GM12872 (cell line): ENCODE results near the gene SLC15A3.

Experiments used
- CTCF ChIP-seq: IDR thresholded peaks from 3 replicates; pipeline ENCODE4 v1.5.1; 2011; ENCODE audit warnings: low read depth, mild to moderate bottlenecking, low read length, moderate library complexity; ENCODE audit not compliant: insufficient read depth

SLC15A3 gene

GRCh38 chr11:60932605-60933356, 19.2 kb downstream of the SLC15A3 start:
- TF ChIP-seq CTCF, result no peak

DNA sequence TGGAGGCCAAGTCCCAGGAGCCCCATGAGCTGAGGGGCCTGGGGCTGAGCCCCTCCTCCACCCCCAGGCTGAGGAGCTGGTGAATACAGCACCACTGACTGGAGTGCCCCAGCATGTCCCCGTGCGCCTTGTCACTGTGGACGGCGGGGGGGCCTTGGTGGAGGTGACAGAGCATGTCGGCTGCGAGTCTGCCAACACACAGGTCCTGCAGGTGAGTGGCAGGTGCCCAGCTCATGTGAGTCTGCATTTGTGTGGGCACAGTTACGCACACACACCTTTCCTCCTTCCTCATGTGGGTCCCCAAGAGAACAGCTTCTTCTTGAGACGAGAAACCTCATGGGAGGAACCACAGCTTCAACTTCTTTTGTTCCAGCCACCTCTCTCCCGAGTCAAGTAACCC, 20.1 kb downstream of the SLC15A3 start:
- no peak for TF ChIP-seq CTCF

- no peak for TF ChIP-seq CTCF
These were observed 21.6 kb downstream of the SLC15A3 start for GRCh38 chr11:60930394-60930793.

DNA sequence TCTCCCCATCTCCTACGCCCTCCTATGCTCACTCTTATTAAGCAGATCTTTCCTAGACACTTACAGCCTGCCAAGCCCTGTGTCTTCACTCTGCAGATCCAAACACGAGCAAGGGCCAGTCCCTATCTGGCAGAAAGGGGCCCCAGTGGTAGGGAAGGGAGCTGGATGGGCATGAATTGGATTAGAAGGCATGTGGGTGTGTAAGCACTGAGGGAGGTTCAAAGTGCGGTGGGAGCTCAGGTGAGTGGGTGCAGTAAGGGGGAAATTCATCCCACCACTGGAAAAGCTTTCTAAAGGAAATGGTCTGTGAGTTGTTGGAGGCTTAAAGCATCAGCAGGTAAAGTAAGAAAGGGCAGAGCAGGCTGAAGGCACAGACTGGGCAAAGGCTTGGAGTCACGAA, 22.2 kb downstream of the SLC15A3 start:
- TF ChIP-seq CTCF, result no peak

DNA sequence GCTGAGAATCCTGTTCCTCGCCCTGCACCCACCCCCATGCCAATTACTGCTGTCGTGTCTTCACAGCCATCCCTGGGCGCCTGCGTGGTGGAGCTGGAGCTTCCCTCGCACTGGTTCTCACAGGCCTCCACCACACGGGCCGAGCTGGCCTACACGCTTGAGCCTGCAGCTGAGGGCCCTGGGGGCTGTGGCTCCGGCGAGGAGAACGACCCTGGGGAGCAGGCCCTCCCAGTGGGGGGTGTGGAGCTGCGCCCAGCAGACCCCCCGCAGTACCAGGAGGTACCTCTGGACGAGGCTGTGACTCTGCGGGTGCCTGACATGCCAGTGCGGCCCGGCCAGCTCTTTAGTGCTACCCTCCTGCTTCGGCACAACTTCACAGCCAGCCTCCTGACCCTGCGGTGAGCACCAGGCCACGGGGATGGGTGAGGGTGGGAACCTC, 23.4 kb downstream of the SLC15A3 start:
- TF ChIP-seq CTCF, result no peak

GRCh38 chr11:60927600-60927999, 24.4 kb downstream of the SLC15A3 start:
- TF ChIP-seq CTCF, result no peak

GRCh38 chr11:60927061-60927592, 24.8 kb downstream of the SLC15A3 start:
- TF ChIP-seq CTCF, result no peak
